Suprapubic skin (tissue), 3 donors: ENCODE data around the gene GRAMD1A.

Experiments
- CTCF ChIP-seq, 2 donors: fragments of 200-600 bp in 1 of 2; fragments of 450-650 bp in 1 of 2; sonication (generic) in 1 of 2; IDR thresholded peaks; one replicate each; pipeline ENCODE4 v1.5.1; 2016 to 2019; ENCODE audit warnings: antibody characterized with exemption in 2 of 2, mild to moderate bottlenecking in 1 of 2, moderate library complexity in 1 of 2
- POLR2A ChIP-seq, 2 donors: fragments of 450-650 bp; IDR thresholded peaks; one replicate each; pipeline ENCODE4 v1.6.1; 2017; ENCODE audit warnings: antibody characterized with exemption in 2 of 2, mild to moderate bottlenecking in 2 of 2, moderate library complexity in 2 of 2

GRCh38 chr19:35046461-35046860 is 46.3 kb downstream of the GRAMD1A start:
- TF ChIP-seq CTCF (IDR thresholded peaks at IDR 0.05) (no peak), POLR2A (IDR thresholded peaks at IDR 0.05) (no peak)
